GM12801 (cell line): Measurements from ENCODE around the gene LLGL2.

Experiments
- TF ChIP-seq, protein P1 (sequence below): IDR thresholded peaks from one replicate; pipeline ENCODE4 v1.5.1; 2011; ENCODE audit warnings: control low read depth; ENCODE audit not compliant: insufficient read length; ENCODE audit errors: extremely low read depth

LLGL2 gene

DNA sequence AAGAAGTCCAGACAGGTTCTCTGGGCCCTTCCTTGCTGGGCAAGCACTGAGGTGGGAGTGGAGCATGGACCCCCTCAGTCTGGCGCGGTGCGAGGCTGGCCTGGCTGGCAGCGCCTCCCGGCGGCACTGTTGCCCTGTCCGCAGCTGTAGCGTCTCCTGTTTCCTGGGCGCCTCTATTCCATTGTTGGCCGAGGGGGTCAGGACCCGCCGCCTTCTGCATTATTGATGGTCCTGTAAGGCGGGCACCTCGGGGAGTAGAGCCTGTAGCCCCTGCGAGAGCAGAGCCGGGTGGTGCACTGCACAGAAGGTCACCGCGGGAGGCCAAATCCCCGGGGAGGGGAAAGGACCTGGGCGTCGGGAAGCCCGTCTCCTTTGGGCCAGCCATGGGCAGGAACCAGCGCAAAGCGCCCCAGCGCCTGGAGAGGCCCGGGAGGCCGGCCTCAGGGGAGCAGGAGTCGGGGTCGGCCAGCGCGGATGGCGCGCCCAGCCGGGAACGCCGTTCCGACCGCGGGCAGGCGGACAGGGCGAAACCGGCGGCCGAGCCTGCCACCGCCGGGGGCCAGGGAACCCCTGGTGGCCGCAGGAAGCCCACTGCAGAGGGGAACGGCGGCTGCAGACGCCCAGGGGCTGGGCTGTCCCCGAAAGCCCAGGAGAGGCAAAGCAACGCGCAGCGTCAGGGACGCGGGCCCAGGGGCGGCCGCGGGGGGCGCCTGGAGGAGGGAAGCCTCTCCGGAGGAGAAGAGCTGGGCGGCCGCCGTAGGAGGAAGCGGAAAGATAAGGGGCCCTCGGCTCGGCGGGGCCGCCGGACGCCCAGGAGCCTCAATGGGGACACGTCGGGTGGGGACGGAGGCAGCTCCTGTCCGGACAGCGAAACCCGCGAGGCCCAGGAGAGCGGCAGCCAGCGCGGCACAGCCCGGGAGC is 62.4 kb downstream of the LLGL2 start, which contains the start of gene MYO15B:
Gene MYO15B, plus strand, starts transcription at position 126 of the 921 bp plus-strand sequence. Its CDS starts 258 bp downstream, at position 384.
- TF ChIP-seq, protein P1, sequence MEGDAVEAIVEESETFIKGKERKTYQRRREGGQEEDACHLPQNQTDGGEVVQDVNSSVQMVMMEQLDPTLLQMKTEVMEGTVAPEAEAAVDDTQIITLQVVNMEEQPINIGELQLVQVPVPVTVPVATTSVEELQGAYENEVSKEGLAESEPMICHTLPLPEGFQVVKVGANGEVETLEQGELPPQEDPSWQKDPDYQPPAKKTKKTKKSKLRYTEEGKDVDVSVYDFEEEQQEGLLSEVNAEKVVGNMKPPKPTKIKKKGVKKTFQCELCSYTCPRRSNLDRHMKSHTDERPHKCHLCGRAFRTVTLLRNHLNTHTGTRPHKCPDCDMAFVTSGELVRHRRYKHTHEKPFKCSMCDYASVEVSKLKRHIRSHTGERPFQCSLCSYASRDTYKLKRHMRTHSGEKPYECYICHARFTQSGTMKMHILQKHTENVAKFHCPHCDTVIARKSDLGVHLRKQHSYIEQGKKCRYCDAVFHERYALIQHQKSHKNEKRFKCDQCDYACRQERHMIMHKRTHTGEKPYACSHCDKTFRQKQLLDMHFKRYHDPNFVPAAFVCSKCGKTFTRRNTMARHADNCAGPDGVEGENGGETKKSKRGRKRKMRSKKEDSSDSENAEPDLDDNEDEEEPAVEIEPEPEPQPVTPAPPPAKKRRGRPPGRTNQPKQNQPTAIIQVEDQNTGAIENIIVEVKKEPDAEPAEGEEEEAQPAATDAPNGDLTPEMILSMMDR = no peak

DNA sequence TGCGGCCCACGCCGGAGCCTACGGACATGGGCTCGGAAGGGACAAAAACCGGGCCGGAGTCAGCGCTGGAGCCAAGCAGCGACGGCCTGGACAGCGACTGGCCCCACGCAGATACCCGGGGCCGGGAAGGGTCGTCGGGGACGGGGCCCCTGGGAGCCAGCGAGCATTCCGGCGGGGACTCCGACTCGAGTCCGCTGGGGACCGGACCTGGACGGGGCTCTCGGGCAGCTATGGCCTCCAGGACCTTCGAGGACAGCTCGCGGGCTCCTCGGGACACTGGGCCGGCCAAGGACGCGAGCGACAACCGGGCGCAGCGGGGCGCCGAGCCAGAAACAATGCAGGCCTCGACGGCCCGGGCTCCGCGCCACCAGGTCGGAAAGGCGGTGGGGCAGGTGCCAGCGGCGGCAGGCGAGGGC is 63.1 kb downstream of the LLGL2 start:
- TF ChIP-seq, protein P1 = no peak

DNA sequence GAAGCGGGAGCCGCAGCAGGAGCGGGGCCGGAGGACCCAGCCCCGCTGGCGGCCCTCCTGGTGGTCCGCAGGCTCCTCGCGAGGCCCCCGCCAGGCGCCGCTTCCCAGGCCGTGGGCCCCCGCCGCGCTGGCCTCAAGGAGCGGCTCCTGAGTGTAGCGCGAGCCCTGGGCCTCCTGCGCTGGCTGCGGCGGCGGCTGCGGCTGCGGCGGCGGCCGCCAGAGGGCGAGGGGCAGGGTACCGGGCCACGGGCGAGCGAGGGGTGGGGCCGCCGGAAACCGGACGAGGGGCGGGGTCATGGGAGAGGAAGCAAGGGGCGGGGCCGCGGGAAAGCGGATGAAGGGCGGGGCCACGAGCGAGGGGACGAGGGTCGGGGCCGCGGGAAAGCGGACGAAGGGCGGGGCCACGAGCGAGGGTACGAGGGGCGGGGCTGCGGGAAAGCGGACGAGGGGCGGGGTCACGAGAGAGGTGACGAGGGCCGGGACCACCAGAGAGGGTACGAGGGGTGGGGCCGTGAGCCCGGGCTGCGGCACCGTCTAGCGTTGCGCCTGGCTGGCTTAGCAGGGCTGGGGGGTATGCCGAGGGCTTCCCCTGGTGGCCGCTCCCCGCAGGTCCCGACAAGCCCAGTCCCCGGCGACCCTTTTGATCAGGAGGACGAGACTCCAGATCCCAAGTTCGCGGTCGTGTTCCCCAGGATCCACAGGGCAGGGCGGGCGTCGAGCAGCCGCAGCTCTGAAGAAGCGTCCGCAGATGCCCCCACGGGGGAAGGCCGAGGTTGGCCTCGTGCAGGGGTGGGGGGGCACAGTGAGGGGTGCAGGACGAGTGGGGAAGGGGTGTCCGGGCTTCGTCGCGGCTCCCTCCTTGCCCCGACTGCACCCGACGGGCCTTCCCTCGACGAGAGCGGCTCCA is 63.8 kb downstream of the LLGL2 start:
- TF ChIP-seq, protein P1 = no peak

DNA sequence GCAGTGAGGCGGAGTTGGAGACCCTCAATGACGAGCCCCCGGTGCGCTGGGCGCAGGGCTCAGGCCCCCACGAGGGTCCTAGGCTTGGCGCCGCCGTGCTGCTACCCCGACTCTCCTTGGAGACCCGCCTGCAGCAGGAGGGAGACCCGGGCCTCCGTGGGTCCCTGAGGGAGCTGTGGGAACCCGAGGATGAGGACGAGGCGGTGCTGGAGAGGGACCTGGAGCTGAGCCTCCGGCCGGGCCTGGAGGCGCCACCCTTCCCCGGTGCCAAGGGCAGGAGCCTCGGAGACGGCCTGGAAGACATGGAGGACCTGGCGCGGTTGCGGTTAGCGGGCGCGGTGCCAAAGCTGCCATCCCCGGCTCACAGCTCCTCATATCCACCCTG is 64.4 kb downstream of the LLGL2 start:
- TF ChIP-seq, protein P1 = no peak

DNA sequence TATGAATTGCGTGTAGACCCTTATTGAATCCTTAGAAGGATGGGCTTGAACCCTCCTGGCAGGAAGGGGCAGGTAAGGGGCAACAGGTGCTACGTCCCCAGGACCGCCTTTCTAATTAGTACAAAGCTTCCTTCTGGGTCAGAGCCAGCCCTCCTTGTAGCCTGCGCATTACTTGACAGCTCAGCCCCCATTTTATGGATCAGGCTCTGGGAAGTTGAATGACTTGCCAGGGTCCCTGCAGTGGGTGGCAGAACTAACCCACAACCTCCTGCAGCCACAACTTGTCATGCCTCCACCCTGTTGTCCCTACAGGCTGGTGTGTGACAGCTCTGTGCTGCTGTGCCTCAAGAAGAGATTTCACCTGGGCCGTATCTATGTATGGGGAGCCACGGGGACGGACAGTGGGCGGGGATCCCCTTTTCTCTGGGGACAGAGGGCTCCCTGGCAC is 64.8 kb downstream of the LLGL2 start:
- TF ChIP-seq, protein P1 = no peak

DNA sequence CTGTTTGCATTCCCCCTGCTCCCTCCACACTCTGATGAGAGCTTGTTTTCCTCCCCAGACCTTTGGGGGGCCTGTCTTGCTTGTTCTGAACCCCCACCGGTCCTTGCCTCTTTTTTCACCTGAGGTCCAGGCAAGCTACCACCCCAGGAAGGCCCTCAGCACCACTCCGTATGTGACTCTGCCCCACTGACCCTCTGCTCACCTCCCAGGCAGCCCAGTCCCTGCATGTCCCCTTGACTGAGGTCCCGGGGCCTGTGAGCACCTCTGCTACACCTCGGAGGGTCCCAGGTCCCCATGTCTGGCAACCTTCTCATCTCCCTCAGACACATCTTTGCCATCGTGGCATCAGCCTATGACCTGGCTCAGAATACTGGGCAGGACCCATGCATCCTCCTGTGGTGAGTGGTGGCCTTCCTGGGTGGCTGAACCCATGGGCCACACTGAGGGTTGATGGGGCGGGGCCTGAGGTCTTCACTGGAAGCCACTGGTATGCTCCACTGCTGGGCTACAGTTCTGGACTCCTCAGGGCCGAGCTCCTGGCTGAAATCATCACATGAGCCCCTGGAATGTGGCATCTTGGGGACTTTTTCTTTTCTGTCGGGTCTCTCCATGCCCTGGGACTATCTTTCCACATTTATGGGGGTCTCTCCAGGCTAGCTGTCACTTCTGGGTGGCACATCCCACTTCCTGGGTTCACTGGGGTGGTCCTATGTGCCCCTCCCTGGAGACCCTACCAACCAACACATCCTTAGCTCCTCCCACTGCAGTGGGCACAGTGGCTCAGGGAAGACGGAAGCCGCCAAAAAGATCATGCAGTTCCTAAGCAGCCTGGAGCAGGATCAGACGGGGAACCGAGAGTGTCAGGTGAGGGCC is 65.6 kb downstream of the LLGL2 start:
- TF ChIP-seq, protein P1 = no peak
